ENCODE measurements around the gene CSNK2B.

The CSNK2B gene

DNA sequence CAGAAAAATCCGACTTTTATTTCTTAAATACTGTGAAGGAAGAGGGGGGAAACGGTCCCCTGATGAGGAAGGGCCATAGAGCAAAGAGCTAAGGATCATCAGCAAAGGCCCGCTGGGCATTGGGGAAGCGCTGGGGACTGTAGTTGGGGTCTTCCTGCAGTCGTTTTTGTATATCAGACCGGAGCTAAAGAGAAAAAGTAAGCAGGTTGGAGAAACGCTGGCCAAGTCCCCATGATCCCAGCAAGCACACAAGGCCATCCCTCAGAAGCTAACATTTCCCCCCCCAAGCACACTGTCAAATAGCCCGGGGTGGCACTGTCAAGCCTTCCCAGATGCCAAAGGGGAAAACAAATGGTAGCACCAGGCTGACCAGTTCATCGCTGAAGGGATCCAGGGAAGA is 26.8 kb upstream of the CSNK2B start:
- DNase-seq: no peak

DNA sequence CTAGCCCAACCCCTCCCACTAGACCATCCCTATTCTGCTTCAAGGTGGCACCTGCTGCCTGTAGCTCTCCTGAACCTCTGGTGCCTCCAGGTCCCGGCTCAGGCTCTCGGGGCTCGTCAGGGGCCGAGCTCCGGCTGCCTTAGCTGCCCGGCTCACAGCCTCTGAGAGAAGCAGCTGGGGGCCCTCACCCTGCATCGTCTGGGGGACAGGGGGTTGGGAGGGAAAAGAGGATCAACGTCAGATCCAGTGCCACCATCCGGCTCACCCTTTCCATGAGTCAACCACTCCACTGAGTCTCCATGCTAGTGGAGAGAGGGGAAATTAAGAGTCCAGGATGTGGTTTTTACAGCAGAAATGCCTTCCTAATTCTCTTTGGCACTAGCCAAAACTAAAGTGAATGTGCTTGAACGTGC is 26.4 kb upstream of the CSNK2B start:
- peak; percentile 40 for DNase-seq

DNA sequence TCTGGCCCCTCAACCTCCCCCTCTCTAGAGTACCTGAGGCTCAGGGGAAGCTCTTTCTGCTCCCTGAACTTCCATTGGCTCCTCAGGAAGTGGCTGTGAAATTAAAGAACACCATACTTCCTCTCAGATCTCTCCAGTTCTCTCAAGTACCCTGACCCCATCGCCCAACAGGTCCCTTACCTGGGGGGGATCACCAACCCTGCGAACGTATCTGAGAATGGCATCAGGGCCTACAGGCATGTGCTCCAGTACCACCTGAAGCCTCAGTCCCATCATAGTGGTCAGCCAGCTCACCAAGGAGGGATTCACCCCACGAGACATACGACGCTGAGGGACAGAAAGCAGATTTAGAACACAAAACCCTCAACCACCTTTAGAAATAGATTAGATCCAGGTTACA is 25.3 kb upstream of the CSNK2B start:
- no peak for DNase-seq

DNA sequence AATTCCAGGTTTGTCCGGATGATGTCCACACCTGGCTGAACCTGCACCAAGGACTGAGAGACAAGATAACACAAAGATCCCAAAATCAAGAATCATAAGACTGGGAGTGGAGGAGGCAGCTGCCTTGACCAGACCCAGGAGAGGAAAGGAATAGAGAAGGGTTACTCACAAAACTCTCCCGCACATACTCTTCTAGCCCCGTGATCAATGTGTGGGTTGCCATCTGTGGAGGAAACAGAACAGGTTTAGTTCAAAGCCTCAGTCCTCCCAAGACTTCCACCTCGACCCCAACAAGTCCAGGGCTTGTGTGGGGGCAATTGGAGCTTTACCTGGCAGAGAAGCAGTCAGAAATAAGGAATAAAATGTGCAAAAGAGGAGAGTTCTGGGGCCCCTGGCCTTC is 24.5 kb upstream of the CSNK2B start:
- DNase-seq: no peak

DNA sequence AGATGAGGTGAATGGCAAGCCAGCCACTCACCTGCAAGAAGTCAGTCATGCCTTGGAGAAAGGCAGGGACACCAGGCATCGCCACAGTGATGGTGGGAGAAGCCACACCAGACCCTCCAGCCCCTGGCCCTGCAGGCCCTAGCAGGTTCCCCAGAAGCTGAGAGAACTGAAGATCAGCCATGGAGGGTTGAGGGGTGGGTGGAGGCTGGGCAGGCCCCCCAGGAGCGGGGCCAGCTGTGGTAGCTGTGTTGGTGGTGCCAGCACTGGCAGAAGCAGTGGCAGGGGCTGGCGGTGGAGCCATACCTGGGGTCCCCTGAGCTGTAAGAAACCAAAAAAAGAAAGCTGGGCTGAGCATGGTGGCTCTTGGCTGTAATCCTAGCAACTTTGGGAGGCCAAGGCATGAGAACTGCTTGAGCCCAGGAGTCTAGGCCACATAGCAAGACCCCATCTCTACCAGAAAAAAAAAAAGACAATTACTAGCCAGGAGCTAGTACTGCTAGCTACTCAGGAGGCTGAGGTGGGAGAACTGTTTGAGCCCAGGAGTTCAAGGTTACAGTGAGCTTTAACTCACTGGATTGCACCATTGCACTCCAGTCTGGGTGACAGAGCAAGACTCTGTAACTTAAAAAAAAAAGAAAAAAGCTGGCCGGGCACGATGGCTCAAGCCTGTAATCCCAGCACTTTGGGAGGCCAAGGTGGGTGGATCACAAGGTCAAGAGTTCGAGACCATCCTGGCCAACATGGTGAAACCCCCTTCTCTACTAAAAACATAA is 22.9 kb upstream of the CSNK2B start:
- DNase-seq: no peak

DNA sequence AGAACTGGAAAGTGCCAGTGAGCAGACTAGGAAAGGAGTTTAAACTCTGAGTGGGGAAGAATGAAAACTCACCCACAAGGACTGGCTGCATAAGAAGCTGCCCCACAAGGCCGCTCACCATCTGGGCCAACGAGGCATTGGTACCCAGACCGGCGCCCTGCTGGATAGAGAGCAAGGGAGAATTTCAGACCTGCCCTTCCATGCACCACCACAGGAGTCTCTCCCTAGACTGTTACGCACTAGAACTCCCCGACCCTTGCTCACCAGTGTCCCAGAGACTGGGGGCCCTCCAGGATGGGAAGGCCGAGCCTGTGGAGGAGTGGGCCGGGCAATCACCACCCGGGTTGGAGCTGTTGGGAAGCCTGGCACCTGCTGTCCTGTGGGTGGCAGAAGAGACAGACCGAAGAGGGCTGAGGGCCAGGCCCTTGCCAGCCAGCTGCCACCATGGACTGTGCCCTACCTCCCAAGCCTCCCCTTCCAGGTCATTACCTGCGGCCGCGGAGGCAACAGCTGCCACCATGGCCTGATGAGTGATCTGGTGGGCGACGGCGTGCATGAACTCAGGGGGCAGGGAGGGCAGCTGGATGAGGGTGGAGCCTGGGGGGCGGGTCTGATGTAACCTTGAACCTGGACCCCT is 21.9 kb upstream of the CSNK2B start:
- no peak for DNase-seq

DNA sequence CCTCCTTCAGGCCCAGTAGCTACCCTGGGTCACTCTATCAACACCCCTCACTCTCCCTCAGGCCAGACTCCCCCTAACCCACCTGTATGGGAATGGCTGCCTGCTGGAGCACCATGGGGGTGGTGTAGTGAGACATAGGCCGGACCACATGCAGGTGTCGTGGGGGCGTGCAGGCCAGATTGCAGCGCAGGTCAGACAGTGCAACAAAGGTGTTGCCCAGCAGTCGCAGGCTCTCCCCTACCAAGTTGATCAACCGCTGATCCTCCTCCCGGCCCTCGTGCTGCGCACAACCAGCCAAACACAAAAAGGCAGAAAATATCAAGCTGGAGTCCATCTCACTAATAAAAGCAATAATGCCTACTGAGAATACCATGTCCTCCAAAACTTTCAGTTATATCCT is 20.6 kb upstream of the CSNK2B start:
- no peak for DNase-seq

DNA sequence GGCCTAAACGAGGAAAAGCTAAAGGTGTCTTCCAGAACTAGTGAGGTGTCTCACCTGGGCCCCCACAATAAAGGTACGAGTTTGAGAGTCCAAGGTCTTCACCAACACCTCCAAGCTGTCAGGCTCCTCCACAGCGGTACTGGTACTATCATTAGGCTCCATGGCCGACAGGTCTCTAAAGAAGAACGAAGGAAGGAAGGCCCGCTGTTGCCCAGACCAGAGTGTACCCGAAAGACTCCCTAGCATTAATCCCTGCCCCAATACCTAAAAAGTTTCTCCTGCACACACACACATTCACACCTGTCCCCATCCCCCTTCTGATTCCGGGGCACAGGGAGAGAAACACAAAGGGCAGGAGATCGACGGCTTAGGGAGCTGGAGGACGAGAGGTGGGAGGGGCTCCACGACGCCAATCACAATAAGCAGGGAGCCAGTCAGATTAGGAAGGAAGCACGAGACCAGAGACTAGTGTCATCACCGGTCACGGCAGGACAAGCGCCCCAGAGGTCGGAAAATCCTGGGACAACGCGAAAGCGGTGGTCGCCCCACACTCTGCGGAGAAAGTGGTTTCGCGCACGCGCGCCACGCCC is 14.2 kb upstream of the CSNK2B start:
- DNase-seq: peak; percentile 57

DNA sequence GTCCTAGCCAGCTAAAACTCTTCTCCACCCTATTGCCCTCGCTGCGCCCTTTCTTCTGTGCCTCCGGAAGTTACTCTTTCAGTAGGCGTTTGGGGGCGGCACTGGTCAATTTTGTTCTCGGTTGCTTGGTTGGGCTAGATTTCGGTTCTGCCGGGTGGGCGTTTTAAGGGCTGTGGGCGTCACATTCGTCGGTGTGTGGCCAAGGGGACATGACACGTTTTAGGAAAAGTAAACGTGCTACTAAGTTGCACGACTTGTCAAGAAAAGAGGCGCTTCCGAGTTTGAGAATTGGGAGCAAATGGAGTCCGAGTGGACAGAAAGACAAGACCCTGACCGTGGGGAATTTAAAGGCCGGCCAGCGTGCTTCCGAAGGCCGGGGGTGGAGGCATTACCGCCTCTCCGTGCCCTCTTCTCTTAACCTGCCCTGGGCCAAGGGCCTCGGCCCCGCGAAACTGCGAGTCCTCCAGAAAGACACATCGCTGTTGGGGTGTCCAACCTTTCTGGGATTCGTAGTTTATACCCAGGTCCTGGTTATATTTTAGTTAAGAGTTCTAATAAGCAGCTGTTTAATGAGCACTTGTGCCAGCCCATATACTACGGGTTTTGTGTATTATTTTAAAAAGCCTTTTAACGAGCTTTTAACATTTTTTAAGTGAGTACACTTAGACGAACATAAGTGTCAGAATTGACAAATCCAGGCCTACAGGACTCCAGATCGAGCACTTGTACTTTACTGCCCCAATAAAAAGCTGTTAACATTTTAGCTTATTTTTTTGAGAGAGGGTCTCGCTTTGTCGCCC is 12.8 kb upstream of the CSNK2B start:
- DNase-seq: peak; percentile 93

DNA sequence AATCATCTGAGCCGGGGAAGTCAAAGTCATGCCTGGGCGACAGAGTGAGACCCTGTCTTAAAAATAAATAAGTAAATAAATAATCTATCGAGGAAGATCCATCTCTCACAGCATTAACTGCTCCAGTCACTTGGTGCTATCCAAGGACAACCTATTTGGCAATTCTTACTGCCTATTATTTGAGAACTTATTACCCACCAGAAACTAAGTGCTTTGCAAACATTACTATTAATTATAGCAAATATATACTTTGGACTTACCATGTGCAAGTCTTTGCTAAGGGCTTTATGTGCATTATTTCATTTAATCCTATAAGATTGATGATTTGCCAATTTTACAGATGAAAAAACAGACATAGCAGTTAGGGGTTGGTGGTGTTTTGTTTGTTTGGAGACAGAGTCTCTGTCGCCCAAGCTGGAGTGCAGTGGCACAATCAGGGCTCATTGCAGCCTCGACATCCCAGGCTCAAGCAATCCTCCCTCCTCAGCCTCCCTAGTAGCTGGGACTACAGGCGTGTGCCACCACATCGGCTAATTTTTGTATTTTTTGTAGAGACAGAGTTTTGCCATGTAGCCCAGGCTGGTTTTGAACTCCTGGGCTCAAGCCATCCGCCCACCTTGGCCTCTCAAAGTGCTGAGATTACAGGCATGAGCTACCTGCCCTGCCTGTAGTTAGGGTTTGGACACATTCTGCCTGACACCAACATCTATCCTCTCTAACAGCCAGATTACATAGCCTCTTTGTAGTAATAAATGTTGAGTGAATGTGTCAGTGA is 11.1 kb upstream of the CSNK2B start:
- no peak for DNase-seq

DNA sequence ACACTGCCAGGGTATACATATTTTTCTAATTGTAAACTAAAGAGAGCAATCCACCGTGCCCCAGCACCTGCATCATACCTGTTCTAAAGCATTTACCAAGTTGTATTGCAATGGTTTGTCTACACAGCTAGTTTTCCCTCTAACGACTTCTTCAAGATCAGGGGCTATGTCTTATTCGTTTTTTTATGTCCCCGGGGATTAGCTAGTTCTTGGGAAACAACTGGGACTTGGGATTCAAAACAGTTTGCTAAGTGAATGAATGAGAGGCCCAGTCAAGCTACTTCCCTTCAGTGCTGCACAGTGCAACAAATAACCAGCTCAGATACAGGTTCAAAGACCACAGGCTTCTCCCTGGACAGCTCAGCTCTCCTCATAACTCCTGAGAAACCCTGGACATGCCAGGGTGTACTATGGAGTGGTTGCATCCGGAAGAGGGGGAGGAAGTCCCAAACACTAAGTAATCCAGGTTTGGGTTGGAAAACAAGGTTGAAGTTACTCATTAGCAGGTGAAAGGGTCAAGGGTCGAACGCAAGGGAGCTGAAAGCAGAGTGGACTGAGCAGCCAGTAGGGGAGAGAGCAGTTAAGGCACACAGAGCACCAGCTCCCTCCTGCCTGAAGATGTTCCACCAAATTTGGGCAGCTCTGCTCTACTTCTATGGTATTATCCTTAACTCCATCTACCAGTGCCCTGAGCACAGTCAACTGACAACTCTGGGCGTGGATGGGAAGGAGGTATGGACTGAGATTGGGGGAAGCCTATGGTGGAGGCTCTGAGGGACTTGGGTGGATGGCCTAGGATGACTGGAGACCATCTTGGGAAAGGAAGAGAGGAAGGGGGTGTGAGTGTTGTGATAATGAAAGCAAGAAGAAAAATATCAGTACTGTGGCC is 10.3 kb upstream of the CSNK2B start, which contains the start of gene APOM:
APOM (plus strand) TSS at position 546 of the 889 bp plus-strand sequence; CDS start at position 619, 73 bp downstream.
- no peak for DNase-seq

DNA sequence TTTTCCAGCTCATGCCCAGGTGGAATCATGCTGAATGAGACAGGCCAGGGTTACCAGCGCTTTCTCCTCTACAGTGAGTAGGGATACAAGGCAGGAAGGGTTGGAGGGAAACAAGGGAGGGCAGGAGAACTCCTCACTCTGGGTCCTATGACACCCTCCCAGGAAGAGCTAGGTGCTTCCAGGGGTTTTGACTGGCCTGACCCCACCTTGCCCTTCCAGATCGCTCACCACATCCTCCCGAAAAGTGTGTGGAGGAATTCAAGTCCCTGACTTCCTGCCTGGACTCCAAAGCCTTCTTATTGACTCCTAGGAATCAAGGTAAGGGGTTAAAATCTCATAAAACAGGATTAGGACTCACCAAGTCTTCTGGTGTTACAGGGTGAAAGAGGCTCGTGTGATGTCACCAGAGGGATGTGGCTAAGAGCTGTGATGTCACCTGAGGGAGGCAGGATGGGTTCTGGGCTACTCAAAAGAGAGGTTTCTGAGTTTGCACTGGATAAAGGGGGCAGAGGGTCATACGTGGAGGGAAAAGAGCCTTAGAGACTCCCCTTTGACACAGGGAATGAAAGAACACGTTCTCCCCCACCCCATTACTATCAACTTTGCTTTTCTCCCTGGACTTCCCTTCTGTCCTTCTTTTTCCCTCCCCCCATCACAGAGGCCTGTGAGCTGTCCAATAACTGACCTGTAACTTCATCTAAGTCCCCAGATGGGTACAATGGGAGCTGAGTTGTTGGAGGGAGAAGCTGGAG is 8.3 kb upstream of the CSNK2B start:
- no peak for DNase-seq

DNA sequence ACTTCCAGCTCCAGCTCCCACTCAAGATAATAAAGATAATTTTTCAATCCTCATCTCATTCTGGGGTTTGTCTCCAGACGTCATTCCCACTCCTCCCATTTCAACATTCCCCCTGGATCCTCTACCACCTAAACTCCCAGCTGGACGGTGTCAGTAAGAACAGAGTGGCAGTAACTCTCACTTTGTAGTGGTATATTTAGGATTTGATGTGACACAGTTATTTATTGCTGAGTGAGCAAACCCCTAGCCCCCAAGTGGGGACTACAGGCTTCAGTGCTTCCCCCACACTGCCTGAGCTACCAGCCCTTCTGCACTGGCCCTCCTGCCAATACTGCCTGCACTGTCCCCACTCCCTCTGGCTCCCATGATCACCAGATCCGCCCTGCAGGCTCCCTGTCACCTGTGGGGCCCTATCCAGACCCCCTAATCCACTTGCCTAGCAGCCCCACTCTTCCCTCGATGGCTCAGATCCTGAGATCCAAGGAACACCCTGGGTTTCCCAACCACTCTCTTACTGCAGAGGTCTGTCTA is 7.7 kb upstream of the CSNK2B start:
- DNase-seq: no peak

DNA sequence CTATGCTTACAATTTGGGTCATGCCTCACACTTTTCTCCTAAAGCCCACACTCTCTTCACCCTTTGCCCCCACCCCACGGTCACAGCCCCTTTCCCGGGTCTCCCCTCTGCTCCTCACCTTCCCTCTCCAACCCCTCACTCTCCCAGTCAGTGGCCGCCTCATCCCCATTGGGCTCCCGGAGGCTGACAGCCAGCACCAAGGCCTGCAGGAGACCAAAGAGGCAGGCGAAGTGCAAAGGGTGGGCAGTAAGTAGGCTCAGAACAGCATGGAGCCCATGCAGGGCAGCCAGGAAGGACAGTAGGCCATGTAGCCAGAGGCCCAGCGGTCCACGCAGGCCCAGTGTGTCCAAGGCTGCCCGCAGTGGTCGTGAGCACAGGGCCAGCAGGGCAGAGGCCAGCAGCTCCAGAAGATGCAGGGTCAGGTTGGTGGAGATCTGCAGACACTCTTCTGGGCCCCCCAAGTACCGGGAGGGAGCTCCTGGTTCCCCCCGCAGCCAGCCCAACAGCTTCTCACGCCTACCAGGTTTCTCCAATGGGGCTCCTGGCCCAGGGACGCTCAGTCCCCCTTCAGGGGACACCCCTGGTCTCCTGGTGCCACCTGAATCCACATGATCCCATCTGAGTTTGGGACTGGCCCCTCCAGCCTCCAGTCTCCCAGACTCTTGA is 6.8 kb upstream of the CSNK2B start:
- DNase-seq: no peak

DNA sequence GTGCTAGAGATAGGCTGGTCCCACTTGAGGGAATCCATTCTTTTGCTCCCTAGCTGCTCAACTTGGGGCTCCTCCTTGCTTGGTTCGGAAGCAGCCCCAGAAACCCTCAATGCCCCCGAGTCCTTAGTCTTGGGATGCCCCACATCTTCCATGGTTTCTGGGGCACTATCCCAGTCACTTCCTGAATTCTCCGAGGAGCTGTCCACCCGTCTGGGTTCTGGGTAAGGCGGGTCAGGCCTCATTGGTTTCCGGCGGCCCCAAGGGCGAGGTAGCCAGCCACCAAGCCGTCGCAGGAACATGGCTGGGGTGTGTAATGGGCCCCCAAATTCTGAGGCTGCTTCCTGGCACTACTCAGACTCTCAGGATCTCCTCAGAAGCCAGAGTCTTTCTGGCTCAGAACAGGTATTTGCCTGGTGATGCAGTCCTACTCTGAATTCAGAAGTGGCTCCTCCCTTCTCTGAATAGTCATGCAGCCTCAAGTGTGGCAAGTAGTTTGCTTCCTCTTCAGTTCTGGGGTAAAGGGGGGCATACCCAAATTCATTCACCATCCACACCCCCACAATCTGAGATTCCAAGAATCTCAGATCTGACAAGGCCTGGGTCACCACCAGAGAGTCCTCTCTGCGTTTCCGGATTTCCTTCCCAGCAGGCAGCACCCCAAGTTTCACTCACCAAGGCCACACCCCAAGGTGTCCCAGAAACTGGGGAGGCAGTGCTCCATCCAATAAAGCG is 6.1 kb upstream of the CSNK2B start:
- DNase-seq: no peak

DNA sequence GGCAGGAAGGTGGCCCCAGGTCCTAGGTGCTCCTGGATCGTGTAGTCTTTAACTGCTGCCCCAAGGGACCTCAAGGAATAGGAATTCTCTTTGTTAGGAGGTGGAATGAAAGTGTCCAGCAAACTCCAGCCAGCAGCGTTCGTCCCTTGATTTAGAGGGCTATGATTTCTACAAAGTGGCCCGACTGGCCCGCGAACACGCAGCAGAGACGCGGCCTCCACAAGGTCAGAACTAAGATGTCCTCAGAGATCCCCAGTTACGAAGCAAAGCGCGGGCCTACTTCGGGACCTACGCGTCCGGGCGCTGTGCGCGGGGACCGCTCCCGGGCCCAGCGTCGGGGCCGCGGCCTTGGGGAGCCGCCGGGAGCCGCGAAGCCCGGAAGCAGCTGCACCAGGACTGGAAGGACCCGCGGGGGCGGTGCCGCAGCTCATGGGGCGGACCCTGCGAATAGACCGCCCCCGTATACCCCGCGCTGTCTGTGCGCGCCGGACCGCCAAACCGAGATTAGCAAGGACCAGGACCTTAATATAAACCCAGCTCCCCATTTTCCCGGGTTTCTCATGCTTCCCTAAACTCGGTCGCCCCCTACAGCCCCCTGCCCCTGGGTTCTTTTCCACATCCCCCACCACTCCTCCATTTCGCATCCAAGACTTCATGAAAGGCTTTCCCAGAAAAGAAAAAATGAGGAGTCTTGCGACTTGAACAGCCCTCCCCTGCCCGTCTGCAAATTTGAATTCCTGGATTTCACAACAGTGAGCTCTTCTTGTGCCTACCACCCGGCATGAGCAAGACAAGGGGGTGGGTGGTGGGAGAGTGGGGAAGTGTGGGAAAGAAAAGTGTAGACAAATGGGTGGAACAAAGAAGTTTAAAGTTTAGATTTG is 5.3 kb upstream of the CSNK2B start, which contains the start of gene C6orf47:
C6orf47 (minus strand) TSS at position 398 of the 881 bp plus-strand sequence. CDS start 831 bp downstream, outside the sequence.
- DNase-seq: peak; percentile 76

DNA sequence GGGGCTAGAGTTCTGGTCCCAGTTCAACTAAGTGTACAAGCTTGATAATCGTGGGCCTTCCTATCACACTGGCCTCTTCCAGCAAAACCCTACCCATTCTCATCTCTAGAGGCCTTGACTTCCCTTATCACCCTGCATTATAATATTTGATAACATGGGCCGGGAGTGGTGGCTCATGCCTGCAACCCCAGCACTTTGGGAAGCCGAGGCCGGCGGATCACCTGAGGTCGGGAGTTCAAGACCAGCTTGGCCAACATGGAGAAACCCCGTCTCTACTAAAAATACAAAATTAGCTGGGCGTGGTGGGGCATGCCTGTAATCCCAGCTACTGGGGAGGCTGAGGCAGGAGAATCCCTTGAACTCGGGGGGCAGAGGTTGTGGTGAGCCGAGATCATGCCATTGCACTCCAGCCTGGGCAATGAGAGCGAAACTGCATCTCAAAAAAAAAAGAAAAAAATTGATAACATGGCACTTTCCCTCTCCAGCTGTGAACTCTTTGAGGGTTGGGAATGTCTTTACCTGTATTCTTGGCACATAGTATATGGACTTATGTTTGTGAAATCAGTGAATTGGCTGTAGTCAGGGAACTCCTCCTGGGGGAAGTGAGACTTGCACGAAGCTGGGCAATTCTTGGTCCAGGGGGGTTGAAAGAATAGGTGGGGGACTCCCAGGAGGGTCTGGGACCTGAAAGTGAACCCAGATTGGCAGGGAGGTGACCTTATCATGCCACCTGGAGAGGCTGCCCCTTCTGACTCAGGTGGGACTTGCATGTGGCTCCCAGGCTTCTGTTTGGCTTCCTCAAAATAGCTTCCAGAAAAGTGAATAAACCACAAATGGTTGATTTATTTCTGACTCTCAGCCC is 4.4 kb upstream of the CSNK2B start:
- DNase-seq: no peak

Data from fibroblast of upper back skin (primary cell).